HepG2 (cell line): Measurements from ENCODE around the gene MYH3. TPM values are rescaled to one million over a fixed set of nuclear protein-coding genes. Genes with fewer than 3 reads are reported as not detected.

Source experiments
- ATAC-seq: fragments of 200-7000 bp; cut with Tn5 transposase; 3 replicates; pipeline ENCODE4 v1.9.1; 2020; ENCODE audit warnings: mild to moderate bottlenecking, moderate library complexity
- BruUV-seq: library from RNA; stranded (reverse); fragments of 400-500 nt; replicated peaks from 2 replicates; lab custom pipeline; 2021; lab: Mats Ljungman, UMichigan
- CTCF ChIA-PET: fragments of 300-600 bp; formaldehyde crosslinking; extraction: SDS; loops from one replicate; lab custom pipeline; 2021; ENCODE audit warnings: low total read pairs, inconsistent platforms, low intra/inter-chr PET ratio; lab: Yijun Ruan, JAX
- POLR2A ChIA-PET: fragments of 350-600 bp; sonication (Branson Sonifier 250); formaldehyde crosslinking; loops from one replicate; lab custom pipeline; 2020; ENCODE audit warnings: antibody characterized with exemption, inconsistent platforms; lab: Yijun Ruan, JAX
- DNase-seq: peaks from one replicate; pipeline ENCODE4 v3.0.0-alpha.2; 2015; ENCODE audit warnings: low spot score
- FAIRE-seq: peaks from 3 replicates; lab custom pipeline; 2011; peaks lifted over from hg19 to GRCh38; lab: Jason Lieb, UNC
- H2AFZ ChIP-seq: one replicate; pipeline ENCODE4 v1.6.1; 2011; ENCODE audit warnings: low read length, inconsistent platforms
- H3K27ac ChIP-seq: fragments of 300-600 bp; 3 replicates; pipeline ENCODE4 v1.8.0; 2011; ENCODE audit warnings: mixed run types, mild to moderate bottlenecking, mixed read lengths, low read length, inconsistent platforms; ENCODE audit not compliant: insufficient read depth; ENCODE audit errors: extremely low read length
- H3K27me3 ChIP-seq, 2 experiments: fragments of 200-600 bp in 1 of 2; 2 replicates in 1 of 2; 3 replicates in 1 of 2; pipeline versions ENCODE4 v1.6.0 to v1.8.0; 2011; ENCODE audit warnings: low read length in 2 of 2, mild to moderate bottlenecking in 2 of 2, moderate library complexity in 2 of 2, inconsistent platforms in 1 of 2; ENCODE audit not compliant: insufficient read depth in 2 of 2, control insufficient read depth in 1 of 2
- H3K36me3 ChIP-seq, 2 experiments: fragments of 200-600 bp in 1 of 2; replicated peaks in 1 of 2; 2 replicates in 1 of 2; 3 replicates in 1 of 2; pipeline versions ENCODE4 v1.5.1 to v1.8.0; 2011; ENCODE audit warnings: low read length in 2 of 2, inconsistent platforms in 1 of 2; ENCODE audit not compliant: insufficient read depth in 2 of 2, control insufficient read depth in 1 of 2
- H3K4me1 ChIP-seq: 2 replicates; pipeline ENCODE4 v1.5.1; 2012; ENCODE audit warnings: low read length, inconsistent platforms; ENCODE audit not compliant: insufficient read depth
- H3K4me2 ChIP-seq: 2 replicates; pipeline ENCODE4 v1.6.0; 2011; ENCODE audit warnings: low read depth, low read length, inconsistent platforms
- H3K4me3 ChIP-seq, 3 experiments: fragments of 200-600 bp in 1 of 3; sonication (generic), shearing (Covaris generic) in 1 of 3; replicated peaks in 1 of 3; 2 replicates each; pipeline ENCODE4 v1.5.1; 2011 to 2016; ENCODE audit warnings: low read length in 3 of 3, inconsistent platforms in 2 of 3, low read depth in 2 of 3, mild to moderate bottlenecking in 2 of 3, control low read depth in 1 of 3, mixed read lengths in 1 of 3; ENCODE audit not compliant: insufficient read depth in 1 of 3
- H3K79me2 ChIP-seq: one replicate; pipeline ENCODE4 v1.6.1; 2011; ENCODE audit warnings: low read length, inconsistent platforms; ENCODE audit not compliant: insufficient read depth
- H3K9ac ChIP-seq: 2 replicates; pipeline ENCODE4 v1.6.0; 2011; ENCODE audit warnings: mild to moderate bottlenecking, low read depth, low read length, inconsistent platforms; ENCODE audit not compliant: insufficient read depth
- H3K9me3 ChIP-seq: 2 replicates; pipeline ENCODE4 v1.5.1; 2012; ENCODE audit warnings: mild to moderate bottlenecking, low read length
- H4K20me1 ChIP-seq: 2 replicates; pipeline ENCODE4 v1.6.0; 2011; ENCODE audit warnings: inconsistent platforms, mild to moderate bottlenecking, low read length, moderate library complexity; ENCODE audit not compliant: insufficient read depth
- PHF20 ChIP-seq: sonication (generic); formaldehyde crosslinking; IDR thresholded peaks from 2 replicates; pipeline ENCODE4 v1.5.0; 2020; ENCODE audit warnings: mild to moderate bottlenecking, missing genetic modification reagents
- SP4 ChIP-seq: sonication (generic); formaldehyde crosslinking; IDR thresholded peaks from 2 replicates; pipeline ENCODE4 v1.8.1; 2023; ENCODE audit warnings: mild to moderate bottlenecking, missing genetic modification reagents
- WGBS: methylation state at CpG from one replicate; pipeline ENCODE4 v1.1.6; 2017; ENCODE audit warnings: low lambda C conversion rate; 5-methylcytosine and 5-hydroxymethylcytosine counted together
- in situ Hi-C: cut with HindIII; loops from 2 replicates; pipeline ENCODE4 v1.10.0; 2017; ENCODE audit warnings: low pct_unique_long_range_greater_than_20kb; ENCODE audit not compliant: extremely low pct_ligation_motif_present
- intact Hi-C: fragments of 100-400 bp; cut with micrococcal nuclease; formaldehyde crosslinking; loops from one replicate; pipeline ENCODE4 v1.10.0; 2022; ENCODE audit not compliant: unreplicated experiment
- polyA plus RNA-seq, 8 experiments: library from polyadenylated mRNA; depleted of rRNA in 3 of 8; stranded (reverse) in 7 of 8; unstranded in 1 of 8; fragments of >200 nt; fragmentation: Illumina TruSeq in 4 of 8; extraction: Trizol in 4 of 8; gene quantifications; 2 replicates each; pipeline versions ENCODE4 v1.2.1 to v1.2.3, GENCODE V29; 2011 to 2016; ENCODE audit warnings: low read depth in 4 of 8, missing spikeins in 1 of 8, mixed read lengths in 1 of 8; ENCODE audit not compliant: insufficient read depth in 1 of 8
- total RNA-seq, 5 experiments: library from RNA; depleted of rRNA; stranded (reverse); fragments of >200 nt; fragmentation: Illumina TruSeq; extraction: Trizol; gene quantifications; 2 replicates each; pipeline ENCODE4 v1.2.3, GENCODE V29; 2016; ENCODE audit warnings: low read depth in 1 of 5
- TF ChIP-seq, protein P1 (sequence below): sonication (generic); formaldehyde crosslinking; conservative IDR thresholded peaks from 2 replicates; pipeline ENCODE4 v1.8.1; 2023; ENCODE audit warnings: missing genetic modification reagents
- TF ChIP-seq, protein P2 (sequence below): IDR thresholded peaks from 2 replicates; pipeline ENCODE4 v1.6.1; 2018; ENCODE audit warnings: missing genetic modification reagents
- TF ChIP-seq, protein P3 (sequence below): sonication (generic); formaldehyde crosslinking; IDR thresholded peaks from 2 replicates; pipeline ENCODE4 v1.4.0; 2020; ENCODE audit warnings: low read depth, mild to moderate bottlenecking, missing genetic modification reagents

MYH3 gene
- total and polyA plus RNA-seq, 2 of the 13 experiments (the other 11 are each of a cell fraction or from before 2014, with no cell fraction given): 2.5 to 4.5 TPM

DNA sequence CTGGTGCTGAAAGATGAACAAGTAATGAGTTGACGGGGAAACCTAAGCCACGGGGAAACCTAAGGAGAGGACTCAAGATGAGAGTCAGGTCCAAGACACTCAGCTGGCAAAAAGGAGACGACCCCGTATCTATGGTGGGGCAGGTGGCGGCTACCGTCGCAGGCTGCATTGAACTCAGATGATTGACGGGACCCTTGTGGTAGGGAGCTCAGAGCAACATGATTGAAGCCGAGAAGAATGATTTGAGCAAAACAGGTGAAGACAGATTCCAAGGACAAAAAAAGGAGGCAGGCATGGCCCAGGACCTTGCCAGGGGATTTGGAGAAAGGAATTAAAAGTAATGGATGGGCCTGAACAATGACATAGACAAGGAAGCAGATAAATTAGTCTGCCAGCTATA lies 7.5 kb upstream of the MYH3 start:
- TF ChIP-seq, protein P1, sequence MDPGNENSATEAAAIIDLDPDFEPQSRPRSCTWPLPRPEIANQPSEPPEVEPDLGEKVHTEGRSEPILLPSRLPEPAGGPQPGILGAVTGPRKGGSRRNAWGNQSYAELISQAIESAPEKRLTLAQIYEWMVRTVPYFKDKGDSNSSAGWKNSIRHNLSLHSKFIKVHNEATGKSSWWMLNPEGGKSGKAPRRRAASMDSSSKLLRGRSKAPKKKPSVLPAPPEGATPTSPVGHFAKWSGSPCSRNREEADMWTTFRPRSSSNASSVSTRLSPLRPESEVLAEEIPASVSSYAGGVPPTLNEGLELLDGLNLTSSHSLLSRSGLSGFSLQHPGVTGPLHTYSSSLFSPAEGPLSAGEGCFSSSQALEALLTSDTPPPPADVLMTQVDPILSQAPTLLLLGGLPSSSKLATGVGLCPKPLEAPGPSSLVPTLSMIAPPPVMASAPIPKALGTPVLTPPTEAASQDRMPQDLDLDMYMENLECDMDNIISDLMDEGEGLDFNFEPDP (CRISPR knock-in tag): no peak
- TF ChIP-seq, protein P2, sequence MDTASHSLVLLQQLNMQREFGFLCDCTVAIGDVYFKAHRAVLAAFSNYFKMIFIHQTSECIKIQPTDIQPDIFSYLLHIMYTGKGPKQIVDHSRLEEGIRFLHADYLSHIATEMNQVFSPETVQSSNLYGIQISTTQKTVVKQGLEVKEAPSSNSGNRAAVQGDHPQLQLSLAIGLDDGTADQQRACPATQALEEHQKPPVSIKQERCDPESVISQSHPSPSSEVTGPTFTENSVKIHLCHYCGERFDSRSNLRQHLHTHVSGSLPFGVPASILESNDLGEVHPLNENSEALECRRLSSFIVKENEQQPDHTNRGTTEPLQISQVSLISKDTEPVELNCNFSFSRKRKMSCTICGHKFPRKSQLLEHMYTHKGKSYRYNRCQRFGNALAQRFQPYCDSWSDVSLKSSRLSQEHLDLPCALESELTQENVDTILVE (CRISPR knock-in tag): no peak
- TF ChIP-seq SP4 (no peak), PHF20 (CRISPR knock-in tag) (no peak)
- TF ChIP-seq, protein P3, sequence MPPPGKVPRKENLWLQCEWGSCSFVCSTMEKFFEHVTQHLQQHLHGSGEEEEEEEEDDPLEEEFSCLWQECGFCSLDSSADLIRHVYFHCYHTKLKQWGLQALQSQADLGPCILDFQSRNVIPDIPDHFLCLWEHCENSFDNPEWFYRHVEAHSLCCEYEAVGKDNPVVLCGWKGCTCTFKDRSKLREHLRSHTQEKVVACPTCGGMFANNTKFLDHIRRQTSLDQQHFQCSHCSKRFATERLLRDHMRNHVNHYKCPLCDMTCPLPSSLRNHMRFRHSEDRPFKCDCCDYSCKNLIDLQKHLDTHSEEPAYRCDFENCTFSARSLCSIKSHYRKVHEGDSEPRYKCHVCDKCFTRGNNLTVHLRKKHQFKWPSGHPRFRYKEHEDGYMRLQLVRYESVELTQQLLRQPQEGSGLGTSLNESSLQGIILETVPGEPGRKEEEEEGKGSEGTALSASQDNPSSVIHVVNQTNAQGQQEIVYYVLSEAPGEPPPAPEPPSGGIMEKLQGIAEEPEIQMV (CRISPR knock-in tag): no peak
- no TSS peak for BruUV-seq
- CTCF ChIA-PET: no interaction called here
- Histone ChIP-seq H3K27ac (no peak overlapping the region), H3K27me3 (no peaks in the 10 kb centered on the region), H4K20me1 (no peaks in the 10 kb centered on the region), H3K9ac (no peak overlapping the region), H2AFZ (no peak overlapping the region), H3K9me3 (no peaks in the 10 kb centered on the region), H3K4me1 (no peaks in the 10 kb centered on the region), H3K36me3 (no peaks in the 10 kb centered on the region; a peak in 2 of 5 replicates), H3K79me2 (no peaks in the 10 kb centered on the region), H3K4me2 (no peak overlapping the region), H3K4me3 (no peak overlapping the region)
- POLR2A ChIA-PET: no interaction called here
- in situ Hi-C loops (no loop called here), intact Hi-C loops (no loop called here)
- ATAC-seq: no peak
- no peak for FAIRE-seq
- 97% methylated on average over 9 of the region's 9 CpGs for WGBS
- DNase-seq: no peak
